HEK293 (cell line): ENCODE results near the gene VSIG10L.

Experiments
- CTCF ChIA-PET: fragments of 350-600 bp; formaldehyde crosslinking; extraction: SDS; loops from one replicate; lab custom pipeline; 2021; ENCODE audit warnings: antibody characterized with exemption; lab: Yijun Ruan, JAX
- POLR2A ChIA-PET: fragments of 300-600 bp; formaldehyde crosslinking; extraction: SDS; loops from one replicate; lab custom pipeline; 2020; ENCODE audit warnings: antibody characterized with exemption, inconsistent platforms; lab: Yijun Ruan, JAX
- H3K27ac ChIP-seq: fragments of 200-500 bp; sonication (Bioruptor generic); 2 replicates; pipeline ENCODE4 v1.5.1; 2014; ENCODE audit warnings: low read depth, low read length, control low read depth, inconsistent platforms; ENCODE audit errors: extremely low read depth
- H3K36me3 ChIP-seq, 2 experiments: fragments of 200-500 bp in 1 of 2; sonication (Bioruptor generic) in 1 of 2; 1 replicate in 1 of 2; 2 replicates in 1 of 2; pipeline ENCODE4 v1.5.1; 2014 to 2017; ENCODE audit warnings: inconsistent platforms in 2 of 2, low read length in 2 of 2; ENCODE audit not compliant: control insufficient read depth in 2 of 2, insufficient read depth in 1 of 2
- H3K4me1 ChIP-seq: fragments of 200-500 bp; sonication (Bioruptor generic); 2 replicates; pipeline ENCODE4 v1.5.1; 2014; ENCODE audit warnings: mild to moderate bottlenecking, low read length, inconsistent platforms; ENCODE audit not compliant: control insufficient read depth, insufficient read depth
- H3K4me3 ChIP-seq: 2 replicates; pipeline ENCODE4 v1.5.1; 2011; ENCODE audit warnings: low read depth, mild to moderate bottlenecking, control low read depth, low read length, moderate library complexity
- H3K9me3 ChIP-seq: fragments of 200-500 bp; sonication (Bioruptor generic); 2 replicates; pipeline ENCODE4 v1.5.1; 2014; ENCODE audit warnings: low read depth, low read length, inconsistent platforms; ENCODE audit not compliant: control insufficient read depth, insufficient read depth
- ATF2 ChIP-seq: fragments of 450-650 bp; formaldehyde crosslinking; IDR thresholded peaks from 2 replicates; pipeline ENCODE4 v1.5.1; 2016; ENCODE audit warnings: missing biosample characterization, missing genetic modification characterization, low read depth
- PRDM10 ChIP-seq: fragments of 450-650 bp; formaldehyde crosslinking; IDR thresholded peaks from 2 replicates; pipeline ENCODE4 v1.5.1; 2016; ENCODE audit warnings: missing biosample characterization, missing genetic modification characterization
- ZNF148 ChIP-seq: fragments of 450-650 bp; formaldehyde crosslinking; IDR thresholded peaks from 2 replicates; pipeline ENCODE4 v1.5.0; 2017; ENCODE audit warnings: missing biosample characterization, missing genetic modification characterization, borderline replicate concordance
- ZNF18 ChIP-seq: fragments of 450-650 bp; formaldehyde crosslinking; IDR thresholded peaks from 2 replicates; pipeline ENCODE4 v1.5.1; 2016; ENCODE audit warnings: missing biosample characterization, missing genetic modification characterization
- ZNF202 ChIP-seq: fragments of 450-650 bp; formaldehyde crosslinking; IDR thresholded peaks from 2 replicates; pipeline ENCODE4 v1.5.1; 2016; ENCODE audit warnings: missing biosample characterization, missing genetic modification characterization, borderline replicate concordance
- ZNF266 ChIP-seq: fragments of 450-650 bp; formaldehyde crosslinking; IDR thresholded peaks from 2 replicates; pipeline ENCODE4 v1.5.1; 2016; ENCODE audit warnings: missing biosample characterization, missing genetic modification characterization, low read depth
- ZNF416 ChIP-seq: fragments of 450-650 bp; formaldehyde crosslinking; IDR thresholded peaks from 2 replicates; pipeline ENCODE4 v1.5.1; 2016; ENCODE audit warnings: missing biosample characterization, missing genetic modification characterization
- ZNF544 ChIP-seq: fragments of 450-650 bp; formaldehyde crosslinking; IDR thresholded peaks from 2 replicates; pipeline ENCODE4 v1.5.0; 2017; ENCODE audit warnings: missing biosample characterization, missing genetic modification characterization
- ZNF747 ChIP-seq: fragments of 450-650 bp; formaldehyde crosslinking; IDR thresholded peaks from 2 replicates; pipeline ENCODE4 v1.5.1; 2016; ENCODE audit warnings: missing biosample characterization, missing genetic modification characterization
- ZNF777 ChIP-seq: fragments of 450-650 bp; formaldehyde crosslinking; IDR thresholded peaks from 2 replicates; pipeline ENCODE4 v1.5.1; 2017; ENCODE audit warnings: missing biosample characterization, missing genetic modification characterization, borderline replicate concordance
- ZNF785 ChIP-seq: fragments of 450-650 bp; formaldehyde crosslinking; IDR thresholded peaks from 2 replicates; pipeline ENCODE4 v1.5.1; 2016; ENCODE audit warnings: missing biosample characterization, missing genetic modification characterization

VSIG10L gene

GRCh38 chr19:51371186-51371690 lies 29.3 kb upstream of the VSIG10L start:
- H3K4me3 ChIP-seq, result no peak overlapping the region
- no peak overlapping the region for H3K27ac ChIP-seq
- TF ChIP-seq ZNF148 (tag by site-specific recombination), result no peak
- no peak for TF ChIP-seq PRDM10 (tag by site-specific recombination)
- no peak for TF ChIP-seq ZNF266 (tag by site-specific recombination)
- no peak for TF ChIP-seq ZNF785 (tag by site-specific recombination)
- no peaks in the 10 kb centered on the region; the same call in 1 of the 2 replicates for H3K4me1 ChIP-seq
- H3K9me3 ChIP-seq, result no peaks in the 10 kb centered on the region
- POLR2A ChIA-PET, result interaction anchor here (0.7 kb wide), 1 partner anchor 13 kb away, joined by 3 read pairs; no protein-coding TSS in a partner anchor
- CTCF ChIA-PET, result no interaction called here
- H3K36me3 ChIP-seq, result no peaks in the 10 kb centered on the region

GRCh38 chr19:51370230-51370629 lies 28.3 kb upstream of the VSIG10L start:
- TF ChIP-seq ZNF202, result no peak
- no peak for TF ChIP-seq ZNF18 (tag by site-specific recombination)
- no peak for TF ChIP-seq ATF2
- TF ChIP-seq ZNF544, result no peak
- no peak for TF ChIP-seq ZNF777 (tag by site-specific recombination)
- no peak for TF ChIP-seq ZNF747
- TF ChIP-seq ZNF416 (tag by site-specific recombination), result no peak
- TF ChIP-seq, all 188 proteins: peak for 0
- Histone ChIP-seq H3K36me3 (no peaks in the 10 kb centered on the region), H3K27ac (no peak overlapping the region), H3K4me3 (no peak overlapping the region), H3K4me1 (peaks cover 3% of the 10 kb centered on the region), H3K9me3 (no peaks in the 10 kb centered on the region)
- ChIA-PET POLR2A (interaction anchor here (0.5 to 0.6 kb wide), 2 partner anchors 13 to 33 kb away, joined by 3 to 6 read pairs; no protein-coding TSS in a partner anchor), CTCF (no interaction called here)
